ENCODE measurements around the gene HOXD9.

- TF ChIP-seq ZNF263 (CRISPR knock-in tag; IDR thresholded peaks at IDR 0.05; ENCODE audit: low read depth) (no peak), CTCF (IDR thresholded peaks at IDR 0.05) (no peak), E2F4 (CRISPR knock-in tag; IDR thresholded peaks at IDR 0.05; ENCODE audit: borderline replicate concordance, low read depth) (no peak), ATF6 (CRISPR knock-in tag; IDR thresholded peaks at IDR 0.05) (no peak), USF2 (CRISPR knock-in tag; IDR thresholded peaks at IDR 0.05) (no peak), JUN (CRISPR knock-in tag; IDR thresholded peaks at IDR 0.05) (no peak), CBFB (CRISPR knock-in tag; IDR thresholded peaks at IDR 0.05; ENCODE audit: low read depth) (no peak)
Observed at GRCh38 chr2:176160986-176161824, 38.7 kb downstream of the HOXD9 start.

Measured in WTC11 (cell line).